HT-29 (cell line): ENCODE results near the gene CASP5. TPM values are rescaled to one million over a fixed set of nuclear protein-coding genes. Genes with fewer than 3 reads are reported as not detected.
A peak's percentile ranks its signal among the peaks of the same experiment; 100 is the strongest.

Experiments used
- DNase-seq: peaks from one replicate; pipeline ENCODE4 v3.0.0-alpha.2; 2015; ENCODE audit warnings: low spot score
- total RNA-seq: library from RNA; depleted of rRNA; stranded (reverse); fragments of >200 nt; shearing (Covaris generic); gene quantifications from 2 replicates; pipeline ENCODE4 v1.2.3, GENCODE V29; 2014; rRNA removed

Gene CASP5
- total RNA-seq, 1 experiment from 2014 or later: not detected

GRCh38 chr11:104968355-104968855, 54.6 kb downstream of the CASP5 start, which contains the start of gene CASP4:
Gene CASP4 (minus strand): TSS chr11:104968574. CDS start chr11:104968525, 49 bp downstream.
- peak; percentile 89 for DNase-seq

DNA sequence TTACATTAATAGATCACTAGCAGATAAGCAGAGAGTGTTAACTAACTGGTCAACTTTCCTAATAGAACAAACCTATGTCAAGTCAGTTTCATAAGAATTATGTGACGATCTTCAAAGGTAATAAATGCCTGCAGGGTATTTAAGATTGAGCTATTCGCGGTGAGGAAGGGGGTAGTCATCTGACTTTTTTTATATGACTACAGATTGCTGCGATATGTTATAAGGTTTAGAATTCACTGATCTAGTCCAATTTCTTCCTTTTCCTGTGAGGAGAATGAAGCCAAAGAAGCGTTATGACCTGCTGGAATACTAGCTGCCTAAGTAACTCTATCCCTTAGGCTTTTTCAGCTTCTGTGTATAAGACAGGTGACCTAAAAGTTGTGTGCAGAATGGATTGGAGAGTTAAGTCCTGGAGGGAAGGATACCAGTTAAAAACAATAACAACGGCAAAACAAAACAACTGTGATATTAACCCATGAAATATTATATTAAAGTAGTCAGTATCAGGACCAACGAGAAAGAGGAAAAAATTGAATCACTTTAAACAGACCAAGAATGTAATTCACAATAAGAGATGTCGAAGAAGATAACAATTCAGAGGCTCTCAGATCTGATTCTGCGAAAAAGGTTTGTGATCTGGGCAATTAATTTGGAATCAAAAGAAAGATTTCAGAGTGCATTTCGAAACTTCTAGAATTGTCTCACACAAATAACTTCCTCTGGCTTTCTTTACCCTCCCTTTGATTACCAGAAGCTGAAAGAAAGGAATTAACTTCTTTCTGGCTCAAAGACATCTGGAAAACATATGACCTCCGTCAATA, 55.2 kb downstream of the CASP5 start:
- peak; percentile 69 for DNase-seq

GRCh38 chr11:104965735-104966134, 57.2 kb downstream of the CASP5 start:
- DNase-seq: peak; percentile 74

GRCh38 chr11:104964247-104964646, 58.7 kb downstream of the CASP5 start:
- no peak for DNase-seq

DNA sequence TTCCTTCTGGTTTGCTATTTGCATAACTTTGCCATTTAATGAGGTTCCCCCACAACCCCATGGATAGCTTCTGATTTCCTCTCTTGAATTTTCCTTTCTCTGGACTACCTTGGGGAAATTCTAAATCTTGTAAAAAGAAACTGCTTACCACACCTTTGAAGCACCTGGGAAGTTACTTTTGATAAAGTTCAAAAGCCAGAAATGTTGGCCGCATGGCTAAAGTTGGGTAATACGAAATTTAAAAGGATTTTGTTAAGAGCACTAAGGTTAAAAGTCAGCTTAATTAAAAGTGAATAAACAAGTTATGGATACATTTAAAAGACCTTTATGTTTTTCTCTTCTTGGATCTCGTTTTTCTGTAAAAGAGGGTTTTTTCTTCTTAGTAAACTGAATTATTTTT, 60.1 kb downstream of the CASP5 start:
- no peak for DNase-seq

DNA sequence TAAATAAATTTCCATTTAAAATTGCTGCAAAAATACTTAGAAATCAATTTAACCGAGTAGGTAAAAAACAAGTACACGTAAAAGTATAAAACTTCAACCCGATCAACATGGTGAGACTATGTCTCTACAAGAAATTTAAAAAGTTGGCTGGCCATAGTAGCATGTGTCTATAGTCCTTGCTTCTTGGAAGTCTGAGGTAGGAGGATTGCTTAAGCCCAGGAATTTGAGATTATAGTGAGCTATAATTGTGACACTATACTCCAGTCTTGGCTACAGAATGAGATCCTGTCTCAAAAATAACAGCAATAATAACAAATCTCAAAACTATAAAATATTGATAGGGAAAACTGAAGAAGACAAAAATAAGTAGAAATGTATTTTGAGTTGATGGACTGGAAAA, 65.7 kb downstream of the CASP5 start:
- no peak for DNase-seq

GRCh38 chr11:104956528-104956927, 66.4 kb downstream of the CASP5 start:
- no peak for DNase-seq

DNA sequence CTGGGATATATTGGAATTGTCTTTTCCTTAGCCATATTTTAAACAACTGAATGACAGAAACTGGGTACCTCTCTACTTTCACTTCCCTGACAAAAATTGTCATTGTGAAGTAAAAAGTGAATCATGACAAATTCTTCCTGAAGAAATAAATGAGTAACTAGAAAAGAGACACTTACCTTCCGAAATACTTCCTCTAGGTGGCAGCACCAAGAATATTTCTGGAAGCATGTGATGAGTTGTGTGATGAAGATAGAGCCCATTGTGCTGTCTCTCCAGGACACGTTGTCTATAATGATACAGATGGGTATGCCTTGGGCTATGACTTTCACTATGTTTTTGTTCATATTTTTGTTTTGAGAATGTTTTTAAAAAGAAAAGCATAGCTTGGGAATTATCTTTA, 76.1 kb downstream of the CASP5 start:
- peak; percentile 82 for DNase-seq

Other genes with a start within 250 kb of the CASP5 start
- gene CASP12, start 124.7 kb downstream of the CASP5 start, total RNA-seq: not detected in 2 replicates
- 56.6 and 58.2 TPM in 2 replicates for gene CASP4, start 54.6 kb downstream of the CASP5 start, total RNA-seq
- 0.05 TPM in 1 of 2 replicates, not detected in the other for gene CASP1, start 12.0 kb upstream of the CASP5 start, total RNA-seq
- not detected in 2 replicates for gene CARD16, start 22.2 kb upstream of the CASP5 start, total RNA-seq
- not detected in 2 replicates for gene CARD18, start 116.6 kb upstream of the CASP5 start, total RNA-seq